ENCODE data around the gene NUTM2G.
A peak's percentile ranks its signal among the peaks of the same experiment; 100 is the strongest.
"Not testable (repeated sequence)": the region's sequence is repeated elsewhere in the genome, so short reads cannot be mapped to it uniquely, and the experiment has no call there.

The NUTM2G gene

DNA sequence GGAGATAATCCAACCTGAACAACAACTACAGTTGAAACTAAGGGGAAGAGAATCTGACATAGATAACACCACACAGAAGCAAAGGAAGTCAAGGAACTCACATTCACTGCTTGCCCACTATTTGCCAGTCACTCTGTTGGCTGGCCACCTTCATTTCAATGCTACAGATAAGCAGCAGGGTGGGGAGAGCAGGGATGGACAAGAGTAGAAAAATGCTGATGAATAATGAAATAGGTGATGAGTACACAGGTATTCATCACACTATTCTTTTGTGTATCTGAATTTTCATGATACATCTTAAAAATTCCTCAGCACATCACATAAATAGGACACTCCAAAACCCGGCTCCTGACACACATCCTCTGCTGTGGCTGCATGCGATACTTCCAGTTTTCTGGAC is 21.9 kb downstream of the NUTM2G start:
- DNase-seq, result not testable (repeated sequence)

DNA sequence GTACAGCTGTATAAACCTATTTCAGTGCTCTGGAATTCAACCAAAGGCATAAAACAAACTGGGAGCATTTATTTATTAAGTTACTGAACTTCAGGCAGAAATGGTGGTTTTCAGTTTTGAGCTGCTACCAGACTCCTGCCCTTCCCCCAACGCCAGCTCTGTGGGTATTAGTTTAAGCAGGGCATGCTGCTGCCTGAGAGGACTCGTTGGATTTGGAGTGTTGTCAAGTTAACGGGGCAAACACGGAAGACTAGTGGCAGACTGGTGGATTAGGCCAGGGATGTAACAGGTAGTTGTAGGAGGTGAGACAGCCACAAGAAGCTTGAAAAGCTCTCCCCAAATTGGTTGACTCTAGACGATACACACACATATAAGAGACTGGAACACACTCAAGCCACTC is 38.9 kb downstream of the NUTM2G start:
- not testable (repeated sequence) for DNase-seq

DNA sequence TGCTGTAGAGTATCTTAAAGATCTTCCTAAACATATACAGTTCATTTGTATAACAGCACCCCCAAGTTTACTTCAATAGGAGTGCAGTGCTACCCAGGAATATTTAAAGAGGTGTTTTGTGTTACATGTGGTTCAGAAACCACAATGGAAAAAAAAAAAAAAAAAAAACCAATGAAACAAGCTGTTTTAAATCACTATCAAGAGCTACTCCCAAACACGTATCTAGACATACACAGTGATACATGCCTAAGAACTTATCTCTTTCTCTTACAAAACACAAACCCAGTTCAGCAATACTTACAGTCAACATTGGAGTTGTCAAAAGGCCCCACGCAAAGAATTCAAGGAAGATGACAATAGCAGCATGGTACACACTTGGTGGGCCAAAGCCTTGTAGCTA is 43.9 kb downstream of the NUTM2G start:
- peak; percentile 61 for DNase-seq

DNA sequence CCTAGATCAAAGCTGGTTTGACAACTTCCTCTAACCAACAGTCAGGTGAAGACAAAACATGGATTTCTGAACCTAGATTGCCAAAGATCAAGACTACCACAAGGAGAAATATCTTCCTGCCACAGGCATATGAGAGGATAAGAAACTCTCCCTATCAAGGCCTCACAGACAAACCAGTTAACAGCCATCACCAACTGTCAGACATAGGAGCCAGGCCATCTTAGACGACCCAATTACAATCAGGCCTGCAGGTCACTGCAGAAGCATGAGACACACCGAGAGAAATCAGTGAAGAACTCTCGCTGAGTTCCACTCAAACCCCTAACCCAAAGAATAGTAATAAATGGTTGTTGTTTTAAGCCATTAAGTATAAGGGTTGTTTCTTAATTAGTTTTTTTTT is 45.4 kb downstream of the NUTM2G start:
- peak; percentile 78 for DNase-seq

DNA sequence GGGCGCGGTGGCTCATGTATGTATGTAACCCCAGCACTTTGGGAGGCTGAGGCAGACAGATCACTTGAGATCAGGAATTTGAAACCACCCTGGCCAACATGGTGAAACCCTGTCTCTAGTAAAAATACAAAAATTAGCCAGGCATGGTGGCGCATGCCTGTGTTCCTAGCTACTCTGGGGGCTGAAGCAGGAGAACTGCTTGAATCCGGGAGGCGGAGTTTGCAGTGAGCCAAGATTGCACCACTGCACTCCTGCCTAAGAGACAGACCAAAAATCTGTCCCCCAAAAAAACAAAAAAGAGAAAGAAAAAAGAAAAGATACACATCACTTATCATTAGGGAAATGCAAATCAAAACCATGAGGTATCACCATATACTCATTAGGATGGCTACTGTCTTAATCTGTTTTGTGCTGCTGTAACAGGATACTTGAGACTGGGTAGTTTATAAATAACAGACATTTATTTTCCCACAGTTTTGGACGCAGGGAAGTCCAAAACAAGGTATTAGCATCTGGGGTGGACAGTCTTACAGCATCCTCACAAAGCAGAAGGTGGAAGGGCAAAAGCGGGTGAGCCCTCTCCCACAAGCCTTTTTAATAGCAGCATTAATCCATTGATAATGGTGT is 55.0 kb downstream of the NUTM2G start:
- DNase-seq, result not testable (repeated sequence)

DNA sequence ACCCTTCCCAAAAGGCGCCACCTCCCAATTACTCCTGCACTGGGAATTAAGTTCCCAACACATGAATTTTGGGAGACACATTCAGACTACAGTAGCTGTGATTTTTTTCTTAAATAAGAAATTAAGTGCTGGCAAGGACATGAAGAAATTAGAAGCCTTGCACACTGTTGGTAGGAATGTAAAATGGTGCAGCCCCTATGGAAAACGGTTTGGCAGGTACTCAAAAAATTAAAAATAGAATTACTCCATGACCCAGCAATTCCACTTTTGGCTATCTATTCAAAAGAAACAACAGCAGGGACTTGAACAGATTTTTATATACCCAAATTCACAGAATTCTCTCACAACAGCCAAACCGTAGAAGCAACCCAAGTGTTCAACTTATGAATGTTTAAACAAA is 55.5 kb downstream of the NUTM2G start:
- DNase-seq, result not testable (repeated sequence)

DNA sequence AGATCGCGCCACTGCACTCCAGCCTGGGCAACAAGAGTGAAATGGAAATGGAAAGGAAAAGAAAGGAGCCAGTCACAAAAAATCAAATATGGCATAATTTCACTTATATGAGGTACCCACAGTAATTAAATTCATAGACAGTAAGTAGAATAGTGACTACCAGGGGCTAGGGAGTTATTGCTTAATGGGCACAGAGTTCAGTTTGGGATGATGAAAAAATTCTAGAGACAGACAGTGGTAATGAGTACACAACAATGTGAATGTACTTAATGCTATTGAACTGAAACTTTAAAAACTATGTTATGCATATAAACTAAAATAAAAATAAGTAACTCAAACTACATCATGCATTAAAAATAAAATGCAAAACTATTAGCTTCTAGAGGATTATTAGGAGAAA is 56.2 kb downstream of the NUTM2G start:
- not testable (repeated sequence) for DNase-seq

Data from hematopoietic multipotent progenitor cell treated with erythropoietin and hydrocortisone succinate and interleukin-3 and kit ligand, for 4 days (in vitro differentiated cells).